Liver (tissue), 9 donors: Measurements from ENCODE around the gene CHN2. TPM values are rescaled to one million over a fixed set of nuclear protein-coding genes. Genes with fewer than 3 reads are reported as not detected.

Experiments
- DNase-seq: peaks from one replicate; pipeline ENCODE4 v3.0.0-alpha.2; 2017; ENCODE audit warnings: low spot score
- H3K27ac ChIP-seq, 2 donors: one replicate each; pipeline ENCODE4 v1.7.0; 2013; ENCODE audit warnings: inconsistent platforms in 2 of 2, low read length in 2 of 2, control low read depth in 1 of 2, low read depth in 1 of 2, mild to moderate bottlenecking in 1 of 2
- H3K27me3 ChIP-seq, 4 donors: one replicate each; pipeline versions ENCODE4 v1.6.1 to v1.7.0; 2013; ENCODE audit warnings: low read length in 3 of 4, inconsistent platforms in 1 of 4, mild to moderate bottlenecking in 1 of 4, moderate library complexity in 1 of 4; ENCODE audit not compliant: control insufficient read depth in 4 of 4, insufficient read depth in 4 of 4
- H3K36me3 ChIP-seq, 4 donors: one replicate each; pipeline versions ENCODE4 v1.6.1 to v1.7.0; 2013; ENCODE audit warnings: low read length in 3 of 4, mild to moderate bottlenecking in 3 of 4, low read depth in 1 of 4, moderate library complexity in 1 of 4; ENCODE audit not compliant: control insufficient read depth in 4 of 4, insufficient read depth in 3 of 4
- H3K4me1 ChIP-seq, 4 donors: one replicate each; pipeline versions ENCODE4 v1.6.1 to v1.7.0; 2013; ENCODE audit warnings: low read length in 3 of 4, mild to moderate bottlenecking in 3 of 4, moderate library complexity in 1 of 4; ENCODE audit not compliant: control insufficient read depth in 4 of 4, insufficient read depth in 4 of 4
- H3K4me3 ChIP-seq, 3 donors: one replicate each; pipeline versions ENCODE4 v1.6.1 to v1.7.0; 2013; ENCODE audit warnings: low read length in 3 of 3, control low read depth in 1 of 3, low read depth in 1 of 3, mild to moderate bottlenecking in 1 of 3
- H3K9ac ChIP-seq, 2 donors: one replicate each; pipeline ENCODE4 v1.7.0; 2013; ENCODE audit warnings: low read length in 2 of 2, mild to moderate bottlenecking in 2 of 2, moderate library complexity in 2 of 2, control low read depth in 1 of 2, low read depth in 1 of 2
- H3K9me3 ChIP-seq, 4 donors: one replicate each; pipeline versions ENCODE4 v1.6.1 to v1.7.0; 2013; ENCODE audit warnings: low read length in 3 of 4; ENCODE audit not compliant: control insufficient read depth in 4 of 4
- EGR1 ChIP-seq, 2 donors: IDR thresholded peaks; 2 replicates each; pipeline ENCODE4 v1.6.1; 2016 to 2018; ENCODE audit warnings: antibody characterized with exemption in 2 of 2, low read depth in 2 of 2
- FOXA1 ChIP-seq: IDR thresholded peaks from 2 replicates; pipeline ENCODE4 v1.6.1; 2016; ENCODE audit warnings: antibody characterized with exemption
- HNF4A ChIP-seq, 2 donors: conservative IDR thresholded peaks; 2 replicates each; pipeline ENCODE4 v1.6.1; 2016; ENCODE audit warnings: antibody characterized with exemption in 2 of 2, mild to moderate bottlenecking in 2 of 2
- JUND ChIP-seq, 2 donors: IDR thresholded peaks; 2 replicates each; pipeline ENCODE4 v1.6.1; 2016; ENCODE audit warnings: antibody characterized with exemption in 2 of 2
- RXRA ChIP-seq, 2 donors: IDR thresholded peaks; 2 replicates each; pipeline ENCODE4 v1.6.1; 2017 to 2018; ENCODE audit warnings: antibody characterized with exemption in 2 of 2, mild to moderate bottlenecking in 1 of 2
- SP1 ChIP-seq: IDR thresholded peaks from 2 replicates; pipeline ENCODE4 v1.6.1; 2018; ENCODE audit warnings: antibody characterized with exemption, mild to moderate bottlenecking
- YY1 ChIP-seq: IDR thresholded peaks from 2 replicates; pipeline ENCODE4 v1.6.1; 2016; ENCODE audit warnings: antibody characterized with exemption, mild to moderate bottlenecking
- WGBS: extraction: QIAGEN DNeasy Blood & Tissue Kit; methylation state at CpG from one replicate; pipeline ENCODE4 v1.1.7; 2013; 5-methylcytosine and 5-hydroxymethylcytosine counted together
- polyA plus RNA-seq, 2 donors: library from polyadenylated mRNA; stranded (reverse) in 1 of 2; unstranded in 1 of 2; fragments of 200-250 nt in 1 of 2; fragments of >200 nt in 1 of 2; fragmentation: Nextera tagmentation in 1 of 2; extraction: Ambion mirVana in 1 of 2; gene quantifications; one replicate each; pipeline versions ENCODE4 v1.2.1 to v1.2.3, GENCODE V29; 2013 to 2015
- total RNA-seq, 2 donors: library from RNA; depleted of rRNA; stranded (reverse); fragments of >200 nt; gene quantifications; one replicate each; pipeline ENCODE4 v1.2.3, GENCODE V29; 2014
- TF ChIP-seq, protein P1 (sequence below): IDR thresholded peaks from 2 replicates; pipeline ENCODE4 v1.6.1; 2016; ENCODE audit warnings: antibody characterized with exemption
- TF ChIP-seq, protein P2 (sequence below): IDR thresholded peaks from 2 replicates; pipeline ENCODE4 v1.6.1; 2016; ENCODE audit warnings: antibody characterized with exemption
- donor health status: healthy.
- donor health status: healthy.
- donor health status: healthy.
- donor health status: healthy.
- donor health status: healthy.

CHN2 gene
- total and polyA plus RNA-seq, 4 donors: 8.3 to 25.4 (median 17.8) TPM

DNA sequence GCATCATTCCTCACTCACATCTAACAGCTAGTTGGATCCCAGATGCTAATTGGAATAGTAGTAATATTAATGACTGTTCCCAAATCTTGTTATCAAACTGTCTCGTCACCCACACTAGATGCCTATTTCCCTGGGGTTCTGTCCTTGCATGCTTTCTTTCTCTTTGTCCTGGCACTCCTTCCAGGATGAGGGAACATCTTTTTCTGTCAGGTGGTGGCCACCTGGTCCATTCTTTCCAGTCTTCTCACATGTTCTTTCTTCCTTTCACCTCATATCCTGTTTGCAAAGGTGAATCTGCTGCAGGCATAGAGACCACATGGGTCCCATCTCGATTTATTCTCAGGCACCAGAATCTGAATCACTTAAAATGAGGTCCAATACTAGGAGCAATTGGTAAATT, 126.0 kb downstream of the CHN2 start (continued):
- TF ChIP-seq, protein P1, sequence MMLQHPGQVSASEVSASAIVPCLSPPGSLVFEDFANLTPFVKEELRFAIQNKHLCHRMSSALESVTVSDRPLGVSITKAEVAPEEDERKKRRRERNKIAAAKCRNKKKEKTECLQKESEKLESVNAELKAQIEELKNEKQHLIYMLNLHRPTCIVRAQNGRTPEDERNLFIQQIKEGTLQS: no peak
- TF ChIP-seq HNF4A (conservative IDR thresholded peaks at IDR 0.05) (no peak), RXRA (IDR thresholded peaks at IDR 0.05) (no peak), FOXA1 (no peak)

DNA sequence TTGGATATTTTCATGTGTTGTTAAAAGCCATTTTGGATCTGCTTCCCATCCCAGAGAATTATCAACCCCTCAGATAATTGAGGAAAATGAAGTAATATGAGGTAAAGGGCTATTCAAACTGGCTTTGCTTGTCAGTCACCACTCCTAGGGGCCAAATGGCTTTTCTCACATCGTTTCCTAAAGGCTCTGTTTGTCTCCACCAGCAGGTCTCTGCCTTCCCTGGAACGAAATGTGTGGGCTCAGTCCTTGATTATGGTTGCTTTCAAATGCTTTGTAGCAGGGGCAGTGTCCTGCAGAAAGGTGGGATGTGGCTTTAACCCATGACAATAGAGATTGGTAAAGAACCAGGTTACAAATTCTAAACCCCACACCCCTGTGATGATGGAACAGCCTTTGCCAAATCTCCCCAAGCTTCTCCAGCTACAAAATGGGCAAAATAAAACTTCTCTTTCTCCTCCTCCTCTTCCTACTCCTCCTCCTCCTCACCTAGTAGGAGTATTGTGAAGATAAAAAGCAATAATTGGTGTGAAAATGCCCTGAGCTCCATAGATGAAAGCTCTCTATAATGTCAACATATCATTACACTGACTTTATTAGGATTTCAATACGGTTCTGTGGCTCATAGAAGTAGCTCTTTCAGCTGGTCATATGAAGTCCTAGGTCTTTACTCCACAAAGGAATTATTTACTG, 127.6 kb downstream of the CHN2 start:
- no peaks in the 10 kb centered on the region for H3K36me3 ChIP-seq
- H3K27me3 ChIP-seq: no peaks in the 10 kb centered on the region
- WGBS: 87% methylated on average over 3 of the region's 3 CpGs
- TF ChIP-seq FOXA1 (no peak), YY1 (no peak)
- TF ChIP-seq, protein P2, sequence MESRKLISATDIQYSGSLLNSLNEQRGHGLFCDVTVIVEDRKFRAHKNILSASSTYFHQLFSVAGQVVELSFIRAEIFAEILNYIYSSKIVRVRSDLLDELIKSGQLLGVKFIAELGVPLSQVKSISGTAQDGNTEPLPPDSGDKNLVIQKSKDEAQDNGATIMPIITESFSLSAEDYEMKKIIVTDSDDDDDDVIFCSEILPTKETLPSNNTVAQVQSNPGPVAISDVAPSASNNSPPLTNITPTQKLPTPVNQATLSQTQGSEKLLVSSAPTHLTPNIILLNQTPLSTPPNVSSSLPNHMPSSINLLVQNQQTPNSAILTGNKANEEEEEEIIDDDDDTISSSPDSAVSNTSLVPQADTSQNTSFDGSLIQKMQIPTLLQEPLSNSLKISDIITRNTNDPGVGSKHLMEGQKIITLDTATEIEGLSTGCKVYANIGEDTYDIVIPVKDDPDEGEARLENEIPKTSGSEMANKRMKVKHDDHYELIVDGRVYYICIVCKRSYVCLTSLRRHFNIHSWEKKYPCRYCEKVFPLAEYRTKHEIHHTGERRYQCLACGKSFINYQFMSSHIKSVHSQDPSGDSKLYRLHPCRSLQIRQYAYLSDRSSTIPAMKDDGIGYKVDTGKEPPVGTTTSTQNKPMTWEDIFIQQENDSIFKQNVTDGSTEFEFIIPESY: no peak
- TF ChIP-seq, protein P1: no peak
- H3K4me1 ChIP-seq: peaks cover 0 to 7% (median 3%) of the 10 kb centered on the region in 4 donors
- H3K4me3 ChIP-seq: no peak overlapping the region
- no peak overlapping the region for H3K9ac ChIP-seq
- no peak overlapping the region for H3K27ac ChIP-seq
- DNase-seq: no peak
- H3K9me3 ChIP-seq: no peaks in the 10 kb centered on the region

DNA sequence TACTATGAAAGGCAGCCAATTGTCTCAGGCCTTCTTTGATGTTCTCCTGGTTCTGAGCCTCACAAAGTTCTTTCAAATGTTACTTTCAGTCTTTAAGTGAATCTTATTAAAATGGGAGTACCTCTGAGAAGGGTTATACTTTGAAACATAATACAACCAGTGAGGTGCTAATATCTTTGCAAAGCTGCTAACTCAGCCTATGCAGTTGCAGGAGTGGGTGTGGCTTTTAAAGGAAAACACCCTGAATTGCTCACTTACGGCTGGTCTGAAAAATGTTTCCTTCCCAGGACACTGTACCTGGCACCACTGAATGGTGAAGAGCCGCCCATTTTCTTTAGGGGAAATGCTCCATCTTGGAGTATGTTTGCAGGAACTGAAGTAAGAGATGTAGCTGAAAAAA, 130.9 kb downstream of the CHN2 start:
- H3K4me3 ChIP-seq: no peak overlapping the region
- WGBS: 89% methylated on average over 2 of the region's 2 CpGs
- no peaks in the 10 kb centered on the region for H3K27me3 ChIP-seq
- TF ChIP-seq YY1: no peak
- no peak for TF ChIP-seq EGR1 (IDR thresholded peaks at IDR 0.05; ENCODE audit: low read depth in 2 of 2)
- no peak for TF ChIP-seq HNF4A (conservative IDR thresholded peaks at IDR 0.05)
- no peak for TF ChIP-seq SP1
- no peak for TF ChIP-seq RXRA (IDR thresholded peaks at IDR 0.05)
- TF ChIP-seq FOXA1: no peak
- no peaks in the 10 kb centered on the region for H3K36me3 ChIP-seq
- H3K4me1 ChIP-seq: peaks cover 0 to 27% (median 13%) of the 10 kb centered on the region in 4 donors
- H3K9ac ChIP-seq: no peak overlapping the region
- no peaks in the 10 kb centered on the region for H3K9me3 ChIP-seq
- DNase-seq: no peak
- H3K27ac ChIP-seq: no peak overlapping the region

DNA sequence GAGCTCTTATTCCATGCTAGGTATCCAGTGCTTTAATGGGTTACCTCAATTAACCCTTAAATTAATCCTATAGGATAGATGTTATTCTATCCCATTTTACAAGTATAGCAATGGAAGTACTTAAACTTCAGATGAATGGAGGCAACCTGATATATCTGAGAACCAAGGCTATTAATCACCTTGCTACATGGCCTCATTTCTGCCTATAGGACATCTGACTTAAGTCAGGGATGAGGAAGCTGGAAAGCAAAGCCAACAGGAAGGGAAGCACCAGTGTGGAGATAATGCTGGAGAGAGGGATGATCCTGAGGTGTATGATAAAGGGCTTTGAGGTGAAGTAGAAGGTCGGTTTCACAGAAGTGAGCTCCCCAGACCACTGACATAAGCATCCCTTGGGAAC, 132.3 kb downstream of the CHN2 start:
- 84% methylated on average over 1 of the region's 1 CpG for WGBS
- no peak for TF ChIP-seq YY1
- TF ChIP-seq, protein P2: no peak
- TF ChIP-seq FOXA1: no peak
- TF ChIP-seq JUND (IDR thresholded peaks at IDR 0.05): no peak
- DNase-seq: no peak

More for the DNA sequence above, 132.3 kb downstream of the CHN2 start:
- H3K27me3 ChIP-seq: no peaks in the 10 kb centered on the region
- H3K27ac ChIP-seq: no peak overlapping the region
- H3K36me3 ChIP-seq: no peaks in the 10 kb centered on the region
- H3K9ac ChIP-seq: no peak overlapping the region
- no peaks in the 10 kb centered on the region for H3K9me3 ChIP-seq
- H3K4me3 ChIP-seq: no peak overlapping the region
- peaks cover 0 to 25% (median 14%) of the 10 kb centered on the region in 4 donors for H3K4me1 ChIP-seq
